Middle frontal gyrus (tissue), 1 donor: ENCODE results near the gene SCGN.

ENCODE experiments used
- DNase-seq: peaks from one replicate; pipeline ENCODE4 v3.0.0-alpha.2; 2015; ENCODE audit warnings: low spot score; ENCODE audit errors: extremely low spot score

The SCGN gene

DNA sequence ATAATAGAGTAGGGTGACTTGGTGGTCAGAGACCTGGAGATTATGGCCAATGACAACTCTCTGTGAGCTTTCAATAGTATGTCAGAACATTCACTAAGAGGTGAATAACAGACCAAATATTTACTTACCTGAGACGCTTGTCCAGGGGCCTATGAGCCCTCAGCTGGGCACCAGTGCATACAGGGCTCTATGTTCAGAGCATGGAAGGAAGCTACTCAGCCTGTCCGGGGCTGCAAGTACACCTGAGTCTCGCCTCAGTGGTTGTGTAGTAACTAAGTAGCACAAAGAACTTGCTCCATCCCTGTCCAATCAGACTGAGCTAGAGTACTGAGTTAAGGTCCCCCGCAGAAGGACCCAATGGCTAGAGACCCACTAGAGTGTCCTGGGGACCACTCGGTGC, 11.6 kb upstream of the SCGN start:
- DNase-seq: no peak

DNA sequence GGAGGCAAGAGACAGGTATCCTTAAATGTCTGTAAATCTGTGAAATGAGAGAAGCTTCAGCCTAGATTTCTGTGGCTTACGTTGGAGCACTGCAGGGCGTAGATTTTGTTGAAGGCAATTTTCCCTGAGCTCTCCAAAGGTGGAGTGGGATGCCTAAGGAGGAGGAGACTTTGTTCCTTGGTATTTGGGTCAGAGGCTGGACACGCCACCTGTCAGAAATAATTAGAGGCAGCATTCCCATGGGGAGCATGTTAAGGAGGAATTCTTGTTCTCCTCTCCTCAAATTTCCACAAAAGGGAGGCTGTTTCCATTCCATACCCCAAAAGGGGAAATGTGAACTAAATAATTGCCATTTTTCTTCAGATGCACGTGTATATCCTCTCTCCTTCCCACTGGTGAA, 11.1 kb upstream of the SCGN start:
- no peak for DNase-seq

DNA sequence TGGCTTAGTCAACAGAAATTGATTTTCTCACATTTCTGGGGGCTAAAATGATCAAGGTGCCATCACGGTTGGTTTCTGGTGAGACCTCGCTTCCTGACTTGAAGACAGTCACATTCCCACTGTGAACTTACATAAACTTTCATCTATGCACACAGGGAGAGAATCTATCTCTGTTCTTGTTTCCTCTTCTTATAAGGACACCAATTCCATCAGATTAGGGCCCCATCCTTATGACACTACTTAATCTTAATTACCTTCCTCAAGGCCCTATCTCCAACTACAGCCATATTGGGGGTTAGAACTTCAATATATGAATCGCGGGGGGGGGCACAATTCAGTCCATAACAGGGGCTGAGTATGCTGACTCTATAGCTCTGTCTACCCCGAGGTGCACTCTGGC, 10.6 kb upstream of the SCGN start:
- no peak for DNase-seq

DNA sequence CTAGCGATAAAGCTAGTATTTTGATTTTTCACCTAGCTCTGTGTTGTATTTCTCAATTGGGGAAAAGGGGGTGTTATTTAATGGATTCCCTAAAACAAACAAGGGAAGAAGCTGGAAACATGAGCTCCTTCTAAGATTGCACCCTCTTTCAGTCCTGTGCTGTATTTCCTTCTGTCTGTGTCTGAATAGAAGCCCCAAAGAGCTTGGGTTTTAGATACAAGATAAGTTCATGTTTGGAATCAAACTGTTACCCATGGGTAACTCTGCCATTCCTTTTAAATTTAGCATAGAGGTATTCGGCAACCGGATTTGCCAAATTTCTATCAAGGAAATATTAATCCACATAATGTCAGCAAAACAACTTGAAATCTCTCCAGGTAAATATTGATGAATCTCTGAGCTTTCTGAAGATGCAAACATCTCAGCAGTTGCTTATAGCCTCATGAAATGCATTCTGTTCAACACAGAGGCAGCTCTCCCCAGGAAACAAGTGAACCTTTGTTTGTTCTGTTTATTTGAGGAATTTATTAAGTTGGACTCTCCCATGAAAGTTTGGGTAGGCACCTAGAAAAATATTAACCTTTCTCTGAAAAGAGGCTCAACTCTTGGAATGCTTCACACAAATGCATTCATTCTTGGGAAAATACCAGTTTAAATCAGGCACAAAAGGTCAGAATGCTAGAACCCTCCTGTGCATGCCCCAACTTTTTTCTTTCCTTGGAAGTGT, 9.9 kb upstream of the SCGN start:
- no peak for DNase-seq

DNA sequence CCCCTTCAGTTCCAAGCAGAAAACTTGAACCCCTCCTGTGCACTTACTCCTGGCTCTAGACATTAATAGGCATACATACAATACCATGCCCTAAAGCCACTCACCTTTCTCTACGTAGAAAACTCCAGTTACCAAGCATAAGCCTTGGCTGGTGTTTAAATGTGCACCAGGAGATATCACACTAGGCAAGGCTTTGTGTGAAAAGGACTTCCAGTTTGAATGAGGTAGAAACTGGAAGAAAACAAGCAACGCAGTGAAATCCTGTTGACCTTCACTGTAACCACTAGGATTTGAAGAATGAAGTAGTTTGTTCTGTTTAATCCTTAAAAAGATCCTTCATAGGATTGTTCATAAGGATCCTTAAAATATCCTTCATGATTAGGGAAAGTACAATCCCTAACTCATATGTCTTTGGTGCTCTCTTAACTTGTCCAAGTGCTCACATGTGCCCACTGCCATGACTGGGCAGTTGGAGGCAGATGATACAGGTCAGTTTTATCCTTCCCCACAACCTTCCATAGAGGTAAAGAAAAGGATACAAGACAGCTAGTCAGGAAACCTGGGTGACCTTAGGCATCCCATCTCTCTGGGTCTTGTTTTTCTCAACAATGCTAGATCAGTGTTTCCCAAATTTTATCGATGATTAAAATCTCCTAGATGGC, 9.2 kb upstream of the SCGN start:
- no peak for DNase-seq

DNA sequence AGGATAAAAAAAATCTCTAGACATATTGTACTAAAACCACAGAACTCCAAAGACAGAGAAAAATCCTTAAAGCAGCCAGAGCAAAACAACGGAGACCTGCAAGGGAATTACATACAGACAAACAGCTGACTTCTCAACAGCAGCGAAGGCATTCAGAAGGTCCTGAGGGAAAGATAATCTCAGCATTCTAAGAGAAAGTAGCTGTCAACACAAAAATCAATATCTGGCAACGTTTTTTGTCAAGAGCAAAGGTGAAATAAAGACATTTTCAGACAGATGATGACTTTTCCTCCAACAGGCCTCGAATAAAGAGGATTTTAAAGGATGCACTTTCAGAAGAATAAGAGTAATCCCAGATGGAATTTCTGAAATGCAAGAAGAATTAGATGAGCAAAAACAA, 6.1 kb upstream of the SCGN start:
- DNase-seq: no peak

DNA sequence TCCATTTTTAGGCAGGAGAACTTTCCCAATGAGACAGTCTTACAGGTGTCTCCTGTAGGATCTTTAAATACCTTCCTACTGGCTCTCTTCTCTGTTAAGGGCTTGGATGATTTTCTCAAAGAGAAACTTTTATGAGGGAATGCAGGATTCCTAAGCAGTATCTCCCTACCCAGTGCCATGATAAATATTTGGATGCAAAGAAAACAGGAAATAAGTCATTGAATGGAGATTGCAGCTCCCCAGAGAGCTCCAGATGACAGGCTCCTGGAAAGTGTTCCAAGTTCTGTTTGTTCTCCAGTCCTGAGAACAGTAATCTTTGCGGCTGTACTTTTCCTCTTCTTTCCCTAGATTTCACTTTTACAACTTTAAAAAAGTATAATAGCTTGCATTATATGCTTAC, 2.4 kb upstream of the SCGN start:
- no peak for DNase-seq

DNA sequence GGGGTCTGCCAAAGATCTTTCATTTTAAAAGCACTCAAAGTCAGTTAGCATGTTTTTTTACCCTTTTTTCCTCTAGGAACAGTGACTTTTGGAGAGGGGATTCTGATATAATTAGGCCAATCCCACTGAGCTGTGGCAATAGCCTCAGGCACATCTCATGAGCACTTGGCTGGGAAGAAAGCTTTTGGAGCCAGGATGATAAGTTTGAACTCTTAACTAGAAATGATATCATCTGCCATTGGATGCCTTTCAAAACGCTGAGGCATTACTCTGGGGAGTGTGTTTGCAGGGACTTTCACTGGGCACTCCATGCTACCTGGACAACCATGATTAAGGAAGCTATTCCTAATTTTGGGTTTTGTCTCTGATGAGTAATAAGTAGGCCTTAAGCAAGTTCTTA, 3.7 kb downstream of the SCGN start:
- DNase-seq: no peak

DNA sequence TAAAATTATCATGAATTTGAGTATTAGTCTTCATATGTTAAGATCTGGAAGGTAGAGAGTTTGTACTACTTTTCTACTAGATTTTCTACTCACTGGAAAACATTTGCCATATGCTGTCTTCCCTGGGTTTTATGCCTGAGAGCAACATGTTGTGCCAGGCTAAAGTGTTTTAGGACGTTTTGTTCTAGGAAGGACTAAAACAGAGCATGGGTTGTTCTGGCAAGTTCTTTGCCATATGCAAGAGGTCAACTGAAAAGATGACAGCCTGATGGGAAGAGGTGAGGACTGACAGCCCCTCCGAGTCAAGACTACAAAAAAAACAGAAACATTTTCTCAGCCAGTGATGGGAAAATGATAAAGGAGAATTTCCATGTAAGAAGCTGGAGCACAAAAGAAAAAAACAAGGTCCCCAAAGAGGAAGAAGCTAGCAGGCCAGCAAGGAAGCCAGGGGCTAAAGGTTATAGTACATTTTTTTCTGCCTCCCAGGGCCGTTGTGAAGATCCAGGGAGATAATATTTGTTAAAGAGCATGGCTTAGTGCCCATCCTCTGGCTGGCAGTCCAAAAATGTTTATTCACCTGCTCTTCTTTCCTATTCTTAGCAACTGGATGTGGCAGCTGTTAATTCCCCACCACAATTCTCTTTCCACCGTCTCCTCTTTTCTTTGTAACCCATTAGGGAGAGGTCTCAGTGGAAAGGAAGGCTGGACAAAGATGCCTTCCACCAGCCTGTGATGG, 7.8 kb downstream of the SCGN start:
- no peak for DNase-seq

DNA sequence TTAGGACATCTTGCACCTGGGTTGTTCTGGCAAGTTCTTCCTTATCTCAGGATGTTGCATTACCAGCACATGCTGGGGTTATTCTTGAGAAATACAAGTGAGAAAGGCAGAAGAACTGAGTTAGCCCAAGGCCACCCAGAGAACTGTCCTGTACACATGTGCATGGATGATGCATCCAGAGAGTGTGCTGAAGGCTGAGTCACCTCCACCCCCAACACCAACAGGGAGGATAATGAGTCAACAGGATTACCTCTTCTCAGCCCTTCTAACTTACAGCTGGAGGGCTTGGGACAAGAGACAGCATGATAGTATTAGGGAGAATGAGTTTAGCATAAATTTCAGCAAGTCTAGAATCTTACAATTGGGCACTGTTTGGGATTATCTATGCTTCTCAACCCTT, 8.5 kb downstream of the SCGN start:
- no peak for DNase-seq

DNA sequence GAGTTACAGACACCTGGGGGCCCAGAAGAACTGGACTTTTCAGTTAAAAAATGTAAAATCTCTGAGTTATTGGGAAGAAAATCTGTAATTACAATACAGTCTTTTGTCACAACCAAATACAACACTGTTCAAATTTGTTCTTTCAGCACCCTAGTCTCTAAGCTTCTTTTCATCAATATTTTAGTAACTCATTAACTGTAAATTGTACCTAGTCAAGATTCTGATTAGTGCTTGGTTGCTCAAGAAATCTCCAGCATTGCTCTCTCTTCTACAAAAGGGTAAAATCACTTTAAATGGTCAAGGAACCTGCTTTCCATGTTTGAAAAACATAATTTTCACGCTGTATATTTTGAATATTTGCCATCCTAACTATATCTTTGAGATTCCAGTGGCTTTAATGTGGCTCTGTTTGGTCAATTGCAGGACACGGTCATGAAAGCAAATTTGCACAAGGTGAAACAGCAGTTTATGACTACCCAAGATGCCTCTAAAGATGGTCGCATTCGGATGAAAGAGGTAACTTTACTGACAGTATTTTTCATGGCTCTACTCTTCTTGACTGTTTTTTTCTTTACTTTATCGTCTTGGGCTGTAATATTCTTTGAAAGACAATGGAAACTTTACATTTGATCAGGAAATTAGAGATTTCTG, 9.2 kb downstream of the SCGN start:
- no peak for DNase-seq

DNA sequence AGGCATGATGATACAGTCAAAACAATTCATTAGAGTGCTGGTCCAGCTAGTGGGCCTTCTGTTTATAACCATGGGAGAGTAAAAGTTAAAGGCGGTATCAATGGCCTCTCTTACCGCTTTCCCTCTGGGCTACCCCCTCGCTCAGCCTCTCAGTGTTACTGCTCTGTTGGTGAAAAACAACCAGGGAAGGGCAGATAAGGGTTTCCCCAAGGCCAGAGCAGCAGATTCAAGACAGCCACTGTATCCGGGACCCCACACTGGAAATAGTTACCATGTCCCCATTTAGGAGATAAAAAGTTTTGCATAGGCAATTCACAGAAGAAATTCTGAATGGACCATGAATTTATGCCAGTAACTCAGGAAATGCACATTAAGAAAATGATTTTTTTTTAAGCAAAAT, 13.4 kb downstream of the SCGN start:
- no peak for DNase-seq

DNA sequence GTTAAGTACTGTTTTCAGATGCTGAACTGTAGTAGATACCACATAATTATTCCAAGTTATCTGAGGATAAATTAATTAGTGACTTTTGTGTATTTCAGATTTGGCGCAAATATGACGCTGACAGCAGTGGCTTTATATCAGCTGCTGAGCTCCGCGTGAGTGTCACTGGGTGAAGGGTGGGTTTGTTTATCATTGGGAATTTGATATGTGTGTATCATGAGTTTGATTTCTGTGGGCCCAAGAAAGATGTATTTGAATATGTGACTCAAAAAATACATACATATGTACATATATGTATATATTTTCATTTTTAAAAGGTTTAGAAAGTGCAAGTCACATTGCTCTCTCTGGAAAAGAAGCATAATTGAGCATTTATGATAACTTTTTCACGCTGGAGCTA, 17.4 kb downstream of the SCGN start:
- DNase-seq: no peak

DNA sequence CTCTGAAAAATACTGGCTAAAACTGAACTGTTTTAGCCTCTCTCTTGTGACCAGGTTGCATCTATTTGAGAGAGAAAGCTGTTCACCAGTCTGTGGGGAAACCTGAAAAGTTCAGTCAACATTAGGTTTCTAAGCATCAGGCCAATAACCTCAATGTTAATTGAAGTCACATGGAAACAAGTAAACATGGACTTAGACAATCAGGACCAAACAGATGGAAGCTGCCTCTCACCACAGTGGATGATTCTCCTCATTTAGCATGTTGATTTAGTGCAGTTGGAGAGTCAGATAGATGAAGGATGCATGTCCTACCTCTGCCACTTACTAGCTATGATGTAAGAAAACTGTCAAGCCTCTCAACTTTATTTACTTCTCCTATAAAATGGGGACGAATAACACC, 18.2 kb downstream of the SCGN start:
- no peak for DNase-seq

DNA sequence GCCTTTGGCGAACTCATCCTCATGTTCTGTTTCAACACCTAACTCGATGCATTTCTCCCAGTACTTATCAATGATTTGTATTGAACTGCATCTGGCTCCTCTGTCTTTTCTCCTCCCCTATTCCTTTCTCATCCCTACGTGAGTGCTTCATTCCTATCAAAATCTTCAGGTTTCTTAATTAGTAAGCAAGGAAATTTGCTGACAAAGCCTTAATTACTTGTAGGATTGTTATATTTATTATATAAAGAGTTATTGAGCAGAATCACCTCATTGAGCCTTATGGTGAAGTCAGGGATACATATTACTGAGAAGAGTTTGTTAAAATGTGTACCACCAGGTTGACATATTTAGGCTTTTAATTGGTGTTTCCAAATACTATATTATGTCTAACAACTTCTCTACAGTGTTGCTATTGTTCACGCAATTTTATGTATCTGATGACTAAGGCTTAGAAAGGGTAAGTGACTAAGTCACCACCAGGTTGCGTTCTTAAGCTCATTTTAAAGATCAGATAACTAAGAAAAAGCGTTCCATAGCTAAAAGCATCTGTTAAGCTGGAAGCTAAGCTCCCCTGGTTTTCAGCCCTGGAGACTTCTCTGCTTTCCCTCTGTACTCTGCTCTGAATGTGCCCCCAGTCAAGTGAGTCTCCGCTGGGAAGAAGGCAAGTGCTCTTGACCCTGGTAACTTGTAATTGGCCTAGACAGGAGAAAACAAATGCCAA, 18.9 kb downstream of the SCGN start:
- DNase-seq: no peak

DNA sequence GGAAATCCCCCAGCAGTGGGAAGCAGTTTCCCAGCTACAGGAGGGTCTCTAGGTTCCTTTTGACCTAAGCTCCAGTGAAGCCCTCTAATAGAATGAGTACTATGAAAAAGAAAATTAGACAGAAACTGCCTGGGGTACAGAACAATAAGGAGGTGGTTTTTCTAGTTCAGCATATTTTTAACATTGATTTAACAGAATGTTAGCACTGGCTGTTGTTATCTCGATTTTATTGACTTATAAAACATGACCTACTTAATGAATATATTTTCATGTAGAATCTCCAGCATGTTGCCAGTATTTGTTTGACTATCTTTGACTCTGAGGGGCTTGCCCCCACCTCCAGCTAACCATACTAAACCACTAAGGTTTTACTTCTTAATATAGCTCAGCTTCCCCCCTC, 19.6 kb downstream of the SCGN start:
- DNase-seq: no peak

DNA sequence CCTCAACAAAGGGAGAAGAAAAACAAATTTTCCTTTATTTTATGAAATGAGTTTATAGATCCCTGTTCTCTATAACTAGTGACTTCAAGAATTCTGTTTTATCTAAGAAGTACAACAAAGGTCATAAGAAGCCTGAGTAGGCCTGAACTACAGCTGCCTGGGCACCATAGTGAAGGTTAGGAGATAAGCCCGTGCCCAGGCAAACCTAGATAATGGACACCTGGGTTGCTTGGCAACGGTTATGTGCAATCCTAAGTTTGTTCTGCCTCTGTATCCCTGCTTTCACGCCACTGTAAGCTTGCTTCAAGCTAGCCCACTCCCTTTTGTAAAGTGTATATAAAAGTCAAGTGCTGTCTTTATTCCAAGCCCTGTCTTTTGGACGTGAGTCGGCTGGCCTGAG, 23.2 kb downstream of the SCGN start:
- no peak for DNase-seq

DNA sequence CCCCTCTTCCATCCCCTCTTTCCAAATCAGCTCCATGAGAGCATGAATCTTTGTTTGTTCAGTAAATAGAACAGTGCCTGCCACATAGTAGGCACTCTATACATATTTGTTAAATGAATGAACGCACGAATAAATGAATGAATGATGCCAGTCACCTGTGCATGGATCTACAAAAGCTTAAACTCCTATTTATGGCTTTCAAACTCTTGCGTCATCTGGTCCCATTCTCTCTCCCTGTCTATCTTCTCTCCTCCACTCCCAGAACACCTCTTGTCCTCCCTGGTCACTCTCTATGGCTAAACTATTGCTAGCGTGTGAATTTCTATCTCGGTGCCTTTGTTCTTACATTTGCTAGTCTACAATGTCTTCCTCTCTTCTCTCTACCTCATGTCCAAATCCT, 24.8 kb downstream of the SCGN start:
- DNase-seq: no peak

DNA sequence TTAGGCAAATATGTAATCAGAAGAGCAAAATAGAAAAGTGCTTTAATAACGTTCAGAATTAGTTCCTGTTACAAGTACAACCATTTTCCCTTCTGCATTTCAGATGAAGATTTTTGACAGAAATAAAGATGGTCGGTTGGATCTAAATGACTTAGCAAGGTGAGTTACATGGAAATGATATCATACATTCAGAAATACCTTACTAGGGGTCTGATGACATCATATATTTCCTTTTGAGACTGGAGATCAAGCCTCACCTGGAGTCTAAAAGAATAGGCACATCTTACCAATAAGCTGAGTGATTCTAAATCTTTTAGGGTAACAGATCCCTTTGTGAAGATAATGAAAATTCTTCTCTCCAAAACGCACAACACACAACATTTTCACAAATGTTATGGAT, 29.8 kb downstream of the SCGN start:
- no peak for DNase-seq

DNA sequence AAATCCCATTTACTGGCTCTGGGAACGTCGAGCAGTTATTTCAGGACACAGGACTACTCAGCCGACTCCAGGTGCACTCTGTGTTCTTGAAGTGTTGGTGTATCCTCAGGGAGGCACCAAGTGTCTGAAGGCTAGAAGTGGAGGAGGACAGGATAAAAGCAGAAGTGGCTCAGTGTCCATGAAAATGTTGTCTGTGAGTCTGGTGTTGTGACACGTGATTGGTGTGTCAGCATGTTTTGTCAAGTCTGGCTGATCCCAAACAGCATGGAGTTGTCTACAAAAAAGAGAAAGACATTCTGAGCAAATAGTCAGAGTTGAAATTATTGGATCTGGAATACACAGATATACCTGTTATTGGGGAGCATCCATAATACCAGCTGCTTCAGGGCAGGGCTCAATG, 30.3 kb downstream of the SCGN start:
- DNase-seq: no peak

DNA sequence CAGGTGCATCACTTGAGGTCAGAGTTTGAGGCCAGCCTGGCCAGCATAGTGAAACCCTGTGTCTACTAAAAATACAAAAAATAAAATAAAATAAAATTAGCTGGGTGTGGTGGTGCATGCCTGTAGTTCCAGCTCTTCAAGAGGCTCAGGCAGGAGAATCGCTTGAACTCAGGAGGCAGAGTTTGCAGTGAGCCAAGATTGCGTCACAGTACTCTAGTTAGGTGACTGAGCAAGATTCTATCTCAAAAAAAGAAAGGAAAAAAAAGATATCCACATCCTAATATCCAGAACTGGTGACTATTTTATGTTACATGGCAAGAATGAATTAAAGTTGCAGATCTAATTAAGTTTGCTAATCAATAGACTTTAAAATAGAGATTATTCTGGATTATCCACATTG, 32.5 kb downstream of the SCGN start:
- no peak for DNase-seq

DNA sequence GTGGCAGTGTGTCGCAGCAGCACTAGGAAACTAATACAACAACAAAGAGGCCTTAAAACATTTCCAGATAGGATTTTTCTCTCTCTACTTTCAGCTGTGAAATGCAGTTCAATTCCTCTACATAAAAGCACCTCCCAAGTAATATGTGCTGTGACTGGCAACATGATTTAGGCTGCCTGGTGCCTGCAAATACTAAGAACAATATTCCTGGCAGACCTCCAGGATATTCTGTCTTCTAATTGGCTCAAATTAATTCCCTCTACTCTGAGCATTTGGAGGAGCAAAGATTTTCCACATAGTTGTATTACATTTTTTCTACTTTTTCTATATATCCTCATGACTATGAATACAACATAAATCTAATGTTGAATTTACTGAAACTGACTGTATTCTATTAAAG, 33.2 kb downstream of the SCGN start:
- DNase-seq: no peak
